Stimulated activated CD4-positive, alpha-beta T cell treated with anti-CD3 and anti-CD28 coated beads, Interleukin-1b, Interleukin-23, amount 100 ng/mL, for 48 hours (primary cell): ENCODE data around the gene MAMSTR.
"Not testable (repeated sequence)": the region's sequence is repeated elsewhere in the genome, so short reads cannot be mapped to it uniquely, and the experiment has no call there.

Experiments used
- DNase-seq: peaks from one replicate; pipeline ENCODE4 v3.0.0-alpha.2; 2020

MAMSTR gene

DNA sequence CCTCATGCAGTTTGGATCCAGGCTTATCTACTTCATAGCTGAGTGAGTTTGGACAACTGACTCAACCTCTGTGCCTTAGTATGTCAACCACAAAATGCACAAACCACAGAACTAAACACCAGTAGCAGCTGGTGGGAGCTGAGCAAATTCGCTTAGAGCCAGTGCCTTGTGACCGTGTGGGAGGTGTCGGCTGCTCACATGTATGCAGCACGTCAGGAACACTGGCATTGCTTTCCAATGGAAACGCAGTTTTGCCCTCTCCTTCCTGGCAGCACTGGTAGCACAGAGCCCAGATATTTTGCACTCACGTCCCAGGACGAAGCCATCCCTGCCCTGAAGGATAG, 38.4 kb downstream of the MAMSTR start:
- no peak for DNase-seq

DNA sequence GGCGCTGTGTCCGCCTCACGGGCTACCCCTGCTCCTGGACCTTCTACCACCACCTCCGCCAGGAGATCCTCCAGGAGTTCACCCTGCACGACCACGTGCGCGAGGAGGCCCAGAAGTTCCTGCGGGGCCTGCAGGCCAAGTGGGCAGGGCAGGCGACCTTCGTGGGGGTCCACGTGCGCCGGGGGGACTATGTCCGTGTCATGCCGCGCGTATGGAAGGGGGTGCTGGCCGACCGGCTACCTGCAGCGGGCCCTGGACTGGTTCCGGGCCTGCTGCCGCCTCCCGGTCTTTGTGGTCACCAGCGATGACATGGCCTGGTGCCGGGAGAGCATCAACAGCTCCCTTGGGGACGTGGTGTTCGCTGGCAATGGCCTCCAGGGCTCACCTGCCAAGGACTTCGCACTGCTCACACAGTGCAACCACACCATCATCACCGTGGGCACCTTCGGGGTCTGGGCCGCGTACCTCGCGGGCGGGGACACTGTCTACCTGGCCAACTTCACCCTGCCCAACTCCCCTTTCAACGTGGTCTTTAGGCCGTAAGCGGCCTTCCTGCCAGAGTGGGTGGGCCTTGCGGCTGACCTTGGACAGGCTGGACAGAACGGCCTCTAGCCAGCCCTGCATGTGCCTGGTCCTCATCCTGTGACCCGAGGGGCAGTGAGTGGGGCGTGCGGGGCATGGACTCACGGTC, 38.9 kb downstream of the MAMSTR start:
- DNase-seq, result no peak

GRCh38 chr19:48680006-48680405, 39.5 kb downstream of the MAMSTR start:
- not testable (repeated sequence) for DNase-seq

DNA sequence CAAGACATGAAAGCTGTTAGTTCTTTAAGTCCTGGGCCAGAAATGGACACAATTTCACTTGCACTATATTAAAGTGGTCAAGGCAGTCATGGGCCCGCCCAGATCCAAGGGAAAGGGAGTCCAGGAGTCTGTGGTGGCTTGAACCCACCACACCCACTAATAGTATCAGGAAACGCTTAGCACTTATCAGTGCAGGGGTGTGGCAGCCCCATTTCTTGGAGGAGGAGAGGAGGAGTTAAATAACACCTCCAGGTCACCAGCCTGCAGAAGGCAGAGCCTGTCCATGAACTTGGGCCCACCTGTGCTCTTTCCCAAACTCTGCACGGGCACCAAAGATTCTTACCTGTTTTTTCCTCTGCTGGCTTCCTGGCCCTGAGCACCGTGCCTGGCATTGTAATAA, 41.3 kb downstream of the MAMSTR start:
- no peak for DNase-seq

- no peak for DNase-seq
Measured at GRCh38 chr19:48676887-48677286, 42.6 kb downstream of the MAMSTR start.

DNA sequence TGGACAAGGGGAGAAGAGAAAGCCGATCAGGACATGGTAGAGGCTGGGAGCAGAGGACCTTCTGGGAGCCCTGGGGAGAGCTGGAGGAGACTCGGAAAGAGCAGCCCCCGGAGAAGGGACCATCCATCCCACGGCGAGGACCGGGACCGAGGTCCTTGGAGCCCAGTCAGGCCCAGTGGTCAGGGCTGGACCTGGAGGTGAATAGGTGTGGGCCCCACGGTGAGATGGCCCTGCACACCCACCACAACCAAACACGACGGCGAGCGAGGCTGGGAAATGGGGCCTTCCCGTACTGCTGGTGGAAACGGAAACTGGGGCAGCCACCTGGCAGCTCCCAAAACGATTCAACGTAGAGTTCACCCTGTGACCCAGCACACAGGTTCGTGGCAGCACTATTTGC, 43.0 kb downstream of the MAMSTR start:
- no peak for DNase-seq

DNA sequence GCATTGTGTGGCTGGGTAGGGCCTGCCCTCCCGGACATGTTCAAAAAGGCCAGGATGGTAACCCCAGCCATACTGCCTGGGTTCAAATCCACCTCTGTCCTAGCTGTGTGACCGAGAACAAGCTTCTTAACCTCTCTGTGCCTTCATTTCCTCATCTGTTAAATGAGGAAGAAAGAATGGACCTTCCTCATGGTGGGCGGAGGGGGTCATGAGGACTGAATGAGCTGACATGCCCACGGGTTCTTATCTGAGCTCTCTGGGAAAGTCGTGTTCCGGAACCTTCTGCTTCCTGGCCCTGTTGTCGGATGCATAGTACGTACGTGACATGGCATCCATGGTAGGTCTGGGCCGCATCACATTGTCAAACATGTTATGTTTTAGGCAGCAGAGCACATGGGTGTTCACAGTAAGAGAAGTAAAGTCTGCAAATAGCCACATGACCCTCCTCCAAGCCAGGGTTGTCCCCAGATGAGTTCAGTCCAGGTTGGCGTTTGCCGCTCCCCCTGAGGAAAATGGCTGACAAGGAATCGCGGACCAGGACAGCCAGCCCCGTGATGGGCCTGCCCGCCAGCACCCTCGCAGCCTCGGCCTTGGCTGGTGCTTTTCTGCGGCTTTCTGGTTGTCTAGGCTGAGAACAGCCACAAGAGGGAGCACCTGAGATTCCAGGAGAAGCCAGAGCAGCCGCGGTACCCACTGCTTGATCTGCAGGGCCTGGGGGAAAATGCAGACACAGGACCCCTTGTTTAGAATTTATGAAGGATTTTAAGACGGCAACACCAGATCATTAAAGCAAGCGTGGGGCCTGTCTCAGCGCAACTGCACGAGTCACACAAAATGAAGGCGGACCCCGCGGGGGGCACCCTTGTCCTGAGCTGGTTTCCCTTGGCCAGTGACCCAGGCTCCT, 44.4 kb downstream of the MAMSTR start:
- DNase-seq, result peak; percentile 80

- no peak for DNase-seq
Measured at GRCh38 chr19:48674216-48674809, 45.2 kb downstream of the MAMSTR start.

- no peak for DNase-seq
Measured at GRCh38 chr19:48673436-48674100, 46.0 kb downstream of the MAMSTR start.

GRCh38 chr19:48672994-48673393, 46.5 kb downstream of the MAMSTR start, which contains the start of gene NTN5:
Gene NTN5, minus strand, starts transcription at chr19:48673017. Its CDS starts 2,031 bp downstream, at chr19:48670986.
- no peak for DNase-seq

DNA sequence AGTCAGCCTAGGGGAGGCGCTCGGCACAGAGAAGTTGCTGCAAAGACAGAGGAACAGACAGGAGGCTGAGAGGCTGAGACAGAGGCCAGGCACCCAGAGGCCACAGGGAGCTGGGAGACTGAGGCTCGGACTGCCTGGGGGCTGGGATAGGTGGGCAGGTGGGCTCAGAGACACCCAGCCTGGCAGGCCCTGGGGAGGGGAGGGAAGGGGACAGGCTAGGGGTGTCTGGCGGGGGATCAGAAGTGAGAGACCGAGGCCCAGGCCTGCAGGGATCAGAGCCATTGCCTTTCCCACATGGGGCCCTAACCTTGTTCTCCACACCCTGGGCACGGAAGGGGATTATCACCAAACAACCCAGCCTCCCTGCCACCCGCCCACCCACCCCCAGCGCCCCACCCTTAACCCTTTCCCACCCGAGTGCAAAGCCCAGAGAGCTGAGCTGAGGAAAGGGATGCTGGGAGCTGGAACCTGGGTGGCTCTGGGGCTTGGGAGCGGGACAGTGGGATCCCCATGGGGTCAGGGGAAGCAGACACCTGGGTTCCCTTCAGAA, 48.0 kb downstream of the MAMSTR start:
- DNase-seq, result no peak

DNA sequence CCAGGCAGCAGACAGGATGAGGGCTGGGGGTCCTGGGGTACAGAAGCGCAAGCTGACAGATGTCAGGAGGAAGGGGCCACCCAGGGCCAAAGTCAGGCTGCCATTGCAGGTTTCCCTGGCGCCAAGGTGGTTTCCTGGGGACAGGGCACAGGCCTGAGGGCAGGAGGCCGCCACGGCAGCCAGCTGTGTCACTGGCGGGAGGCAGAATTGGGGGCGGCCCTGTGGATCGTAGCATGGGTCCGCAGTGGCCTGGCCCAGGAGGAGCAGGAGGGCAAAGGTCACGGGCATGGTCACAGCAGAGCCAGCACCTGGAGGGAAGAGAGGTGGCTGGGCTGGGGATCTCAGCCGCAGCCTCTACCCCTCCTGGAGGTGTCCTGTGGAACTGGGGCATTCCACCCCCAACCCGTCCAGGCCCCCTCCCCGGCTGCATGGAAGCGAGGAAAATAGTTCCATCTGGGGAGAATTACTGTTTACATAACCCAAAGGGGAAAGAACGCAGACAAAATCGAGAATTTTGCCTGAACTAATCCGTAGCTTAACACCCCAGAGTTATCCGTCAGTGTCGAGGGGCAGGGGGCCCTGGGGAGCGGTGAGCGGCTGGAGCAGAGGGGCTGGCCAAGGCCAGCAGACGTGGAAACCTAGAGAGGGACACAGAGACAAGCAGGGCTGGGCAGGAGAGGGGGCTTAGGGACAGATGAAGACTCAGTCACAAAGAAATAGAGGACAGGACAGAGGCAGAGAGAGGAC, 48.7 kb downstream of the MAMSTR start:
- no peak for DNase-seq

DNA sequence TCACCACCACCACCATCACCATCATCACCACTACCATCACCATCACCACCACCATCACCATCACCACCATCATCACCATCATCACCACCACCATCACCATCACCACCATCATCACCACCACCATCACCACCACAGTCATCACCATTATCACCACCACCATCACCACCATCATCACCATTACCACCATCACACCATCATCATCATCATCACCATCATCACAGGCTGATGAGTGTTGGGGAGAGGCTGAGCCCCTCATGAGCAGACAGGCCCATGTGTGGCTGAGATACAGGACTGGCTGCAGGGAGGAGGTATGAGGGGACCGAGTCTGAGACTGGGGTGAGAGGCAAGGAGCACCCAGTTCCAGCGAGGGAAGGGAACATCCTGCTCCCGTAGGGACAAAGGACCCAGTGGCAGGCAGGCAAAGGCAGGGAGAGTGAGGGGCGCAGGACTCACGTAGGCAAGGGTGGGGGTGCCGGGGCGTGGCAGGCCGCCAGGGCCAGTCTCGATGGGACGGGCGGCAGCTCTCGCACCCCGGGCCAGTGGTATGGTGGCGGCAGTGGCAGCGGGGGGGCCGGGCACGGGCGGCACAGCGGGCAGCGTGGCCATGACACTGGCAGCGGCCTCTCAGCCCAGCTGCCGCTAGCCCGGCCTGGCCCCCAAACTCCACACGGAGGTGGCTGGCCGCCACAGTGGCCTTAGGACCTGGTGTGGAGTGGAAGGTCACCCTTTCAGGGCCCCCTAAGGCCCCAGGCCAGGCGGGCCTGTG, 49.4 kb downstream of the MAMSTR start:
- no peak for DNase-seq

GRCh38 chr19:48668761-48669160, 50.8 kb downstream of the MAMSTR start:
- DNase-seq, result no peak

DNA sequence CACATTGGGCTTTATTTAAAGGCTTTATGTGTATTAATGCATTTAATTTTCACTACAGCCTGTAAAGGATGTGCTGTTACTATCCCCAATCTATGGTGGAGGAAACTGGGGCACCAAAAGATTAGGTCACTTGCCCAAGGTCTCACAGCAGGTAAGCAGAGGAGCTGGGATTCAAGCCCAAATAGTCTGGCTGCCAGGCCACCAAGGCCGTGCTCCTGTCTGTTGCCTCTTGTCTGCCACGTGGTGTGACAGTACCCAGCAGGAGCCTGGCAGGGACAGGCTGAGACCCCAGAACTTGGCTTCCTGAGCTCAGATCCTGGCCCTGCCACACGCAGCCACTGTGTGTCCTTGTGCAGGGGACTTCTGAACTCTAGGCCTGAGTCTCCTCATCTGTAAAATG, 51.2 kb downstream of the MAMSTR start:
- DNase-seq, result no peak

DNA sequence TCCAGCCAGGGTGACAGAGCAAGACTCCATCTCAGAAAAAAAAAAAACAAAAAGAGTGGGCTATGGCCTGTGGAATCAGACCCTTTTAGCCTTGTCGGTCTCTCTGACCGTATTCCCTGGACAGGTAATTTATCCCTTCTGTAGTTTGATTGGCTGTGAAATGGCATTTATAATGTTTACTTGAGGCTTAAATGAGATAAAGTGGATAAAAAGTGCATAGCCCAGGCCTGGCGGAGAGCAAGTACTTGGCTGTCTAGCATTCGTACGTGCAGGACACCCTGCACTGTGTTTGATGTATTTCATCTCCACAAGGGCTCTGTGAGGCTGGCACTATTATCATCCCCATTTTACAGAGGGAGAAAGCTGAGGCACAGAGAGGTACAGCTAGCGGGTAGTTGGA, 53.7 kb downstream of the MAMSTR start:
- DNase-seq, result no peak

DNA sequence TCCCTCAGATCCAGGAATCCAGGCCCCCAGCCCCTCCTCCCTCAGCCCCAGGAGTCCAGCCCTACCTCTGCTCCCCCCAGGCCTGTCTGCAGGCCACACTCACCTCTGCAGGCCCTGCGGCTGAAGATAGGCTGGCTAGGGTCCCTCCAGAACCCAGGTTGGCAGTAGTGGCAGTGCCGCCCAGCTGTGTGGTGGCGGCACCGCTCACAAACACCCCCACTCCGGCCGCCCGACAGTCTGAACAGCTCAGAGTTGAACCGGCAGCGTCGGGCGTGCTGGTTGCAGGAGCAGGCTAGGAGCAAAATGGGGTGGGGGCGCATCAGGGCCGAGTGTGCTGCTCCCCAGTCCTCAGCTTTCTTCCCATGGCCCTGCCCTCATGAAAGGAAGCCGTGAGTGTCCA, 55.0 kb downstream of the MAMSTR start:
- DNase-seq, result no peak

DNA sequence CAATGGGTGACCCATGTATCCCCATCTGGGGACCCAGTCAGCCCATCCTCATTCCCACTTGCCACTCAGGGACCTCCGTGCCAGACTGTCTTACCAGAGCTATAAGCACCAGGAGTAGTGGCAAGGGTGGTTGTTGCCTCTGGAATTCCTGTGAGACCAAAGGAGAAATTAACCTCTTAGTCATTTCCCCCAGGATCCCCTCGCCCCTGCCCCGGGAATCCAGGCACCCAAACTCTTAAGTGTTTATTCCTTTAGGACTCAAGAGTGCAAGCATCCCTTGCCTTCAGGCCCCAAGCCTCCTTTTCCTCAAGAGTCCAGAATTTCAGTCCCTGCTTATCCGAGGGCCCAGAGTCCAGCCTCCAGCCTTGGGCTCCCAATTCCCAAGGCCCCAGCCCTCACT, 55.9 kb downstream of the MAMSTR start:
- DNase-seq, result no peak
